Transverse colon (tissue), 4 donors: ENCODE measurements around the gene SPAG8.

Experiments
- POLR2AphosphoS5 ChIP-seq, 3 donors: sonication (generic); formaldehyde crosslinking; IDR thresholded peaks; one replicate each; pipeline ENCODE4 v1.6.1; 2016; ENCODE audit warnings: antibody characterized with exemption in 3 of 3
- TF ChIP-seq, protein P1 (sequence below), 5 experiments: fragments of 200-600 bp in 3 of 5; fragments of 450-650 bp in 2 of 5; sonication (generic) in 3 of 5; IDR thresholded peaks; 1 replicate in 2 of 5; 2 replicates in 3 of 5; pipeline ENCODE4 v1.5.1; 2016 to 2017; ENCODE audit warnings: antibody characterized with exemption in 5 of 5, inconsistent platforms in 3 of 5, mild to moderate bottlenecking in 2 of 5, moderate library complexity in 1 of 5

DNA sequence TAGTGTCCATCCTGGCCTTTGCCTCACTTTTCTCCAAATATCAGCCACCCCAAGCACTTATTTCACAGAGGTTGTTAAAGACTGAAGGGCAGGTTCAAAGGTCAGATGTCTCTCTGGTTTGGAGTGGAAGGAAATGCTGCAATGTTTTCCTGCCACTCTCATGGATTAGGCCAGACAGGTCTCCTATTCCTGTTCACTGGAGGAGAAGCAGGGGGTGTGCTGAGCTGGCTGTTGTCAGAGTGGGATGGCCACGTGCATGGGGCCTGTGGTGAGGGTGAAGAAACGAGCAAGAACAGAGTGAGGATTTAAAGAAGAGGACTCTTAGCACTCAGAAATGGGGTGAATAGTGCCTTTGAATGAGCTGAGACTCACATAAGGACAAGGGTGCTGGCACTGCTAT lies 23.7 kb upstream of the SPAG8 start:
- TF ChIP-seq, protein P1, sequence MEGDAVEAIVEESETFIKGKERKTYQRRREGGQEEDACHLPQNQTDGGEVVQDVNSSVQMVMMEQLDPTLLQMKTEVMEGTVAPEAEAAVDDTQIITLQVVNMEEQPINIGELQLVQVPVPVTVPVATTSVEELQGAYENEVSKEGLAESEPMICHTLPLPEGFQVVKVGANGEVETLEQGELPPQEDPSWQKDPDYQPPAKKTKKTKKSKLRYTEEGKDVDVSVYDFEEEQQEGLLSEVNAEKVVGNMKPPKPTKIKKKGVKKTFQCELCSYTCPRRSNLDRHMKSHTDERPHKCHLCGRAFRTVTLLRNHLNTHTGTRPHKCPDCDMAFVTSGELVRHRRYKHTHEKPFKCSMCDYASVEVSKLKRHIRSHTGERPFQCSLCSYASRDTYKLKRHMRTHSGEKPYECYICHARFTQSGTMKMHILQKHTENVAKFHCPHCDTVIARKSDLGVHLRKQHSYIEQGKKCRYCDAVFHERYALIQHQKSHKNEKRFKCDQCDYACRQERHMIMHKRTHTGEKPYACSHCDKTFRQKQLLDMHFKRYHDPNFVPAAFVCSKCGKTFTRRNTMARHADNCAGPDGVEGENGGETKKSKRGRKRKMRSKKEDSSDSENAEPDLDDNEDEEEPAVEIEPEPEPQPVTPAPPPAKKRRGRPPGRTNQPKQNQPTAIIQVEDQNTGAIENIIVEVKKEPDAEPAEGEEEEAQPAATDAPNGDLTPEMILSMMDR (IDR thresholded peaks at IDR 0.05): no peak
- no peak for TF ChIP-seq POLR2AphosphoS5 (IDR thresholded peaks at IDR 0.05)
